H54 (cell line): Measurements from ENCODE around the gene MED13L.

Experiments
- DNase-seq: peaks from one replicate; pipeline ENCODE4 v3.0.0; 2011; ENCODE audit warnings: low spot score, mixed read lengths; ENCODE audit not compliant: insufficient read length
- FAIRE-seq: peaks from 3 replicates; lab custom pipeline; 2011; peaks lifted over from hg19 to GRCh38; lab: Jason Lieb, UNC
- POLR2A ChIP-seq: IDR thresholded peaks from 2 replicates; pipeline ENCODE4 v1.6.1; 2011; ENCODE audit warnings: low read depth, mild to moderate bottlenecking, low read length

Gene MED13L

GRCh38 chr12:115943310-115943629 lies 334.2 kb downstream of the MED13L start:
- TF ChIP-seq POLR2A: no peak
- no peak for DNase-seq
- no peak for FAIRE-seq

- no peak for FAIRE-seq
- DNase-seq: no peak
These were observed 335.1 kb downstream of the MED13L start for GRCh38 chr12:115942346-115942745.

GRCh38 chr12:115941362-115941761 lies 336.1 kb downstream of the MED13L start:
- DNase-seq (no peak), FAIRE-seq (no peak)
- no peak for TF ChIP-seq POLR2A

More at GRCh38 chr12:115942346-115942745, 335.1 kb downstream of the MED13L start:
- no peak for TF ChIP-seq POLR2A

GRCh38 chr12:115938794-115939377 lies 338.6 kb downstream of the MED13L start:
- DNase-seq (no peak), FAIRE-seq (no peak)
- TF ChIP-seq POLR2A: no peak

- no peak for TF ChIP-seq POLR2A
- FAIRE-seq (no peak), DNase-seq (no peak)
These were observed 340.2 kb downstream of the MED13L start for GRCh38 chr12:115936997-115937916.

- FAIRE-seq (no peak), DNase-seq (no peak)
- no peak for TF ChIP-seq POLR2A
These were observed 342.6 kb downstream of the MED13L start for GRCh38 chr12:115934877-115935276.

GRCh38 chr12:115934046-115934445 lies 343.4 kb downstream of the MED13L start:
- FAIRE-seq: no peak
- no peak for DNase-seq
- TF ChIP-seq POLR2A: no peak

GRCh38 chr12:115932066-115932465 lies 345.4 kb downstream of the MED13L start:
- no peak for TF ChIP-seq POLR2A
- FAIRE-seq: no peak
- no peak for DNase-seq

- no peak for FAIRE-seq
- DNase-seq: no peak
- TF ChIP-seq POLR2A: no peak
These were observed 347.2 kb downstream of the MED13L start for GRCh38 chr12:115930336-115930735.

GRCh38 chr12:115926037-115926670 lies 351.3 kb downstream of the MED13L start:
- no peak for TF ChIP-seq POLR2A
- no peak for DNase-seq
- FAIRE-seq: no peak

- DNase-seq (no peak), FAIRE-seq (no peak)
- TF ChIP-seq POLR2A: no peak
These were observed 353.6 kb downstream of the MED13L start for GRCh38 chr12:115923851-115924250.

- DNase-seq (no peak), FAIRE-seq (no peak)
- TF ChIP-seq POLR2A: no peak
These were observed 354.4 kb downstream of the MED13L start for GRCh38 chr12:115922952-115923564.

- FAIRE-seq: no peak
- no peak for DNase-seq
These were observed 356.9 kb downstream of the MED13L start for GRCh38 chr12:115920395-115921183.

More at GRCh38 chr12:115920395-115921183, 356.9 kb downstream of the MED13L start:
- TF ChIP-seq POLR2A: no peak
